NB4 (cell line): ENCODE measurements around the gene CACNA1D.

Experiments used
- DNase-seq: peaks from one replicate; pipeline ENCODE4 v3.0.0; 2010; ENCODE audit warnings: low read depth
- H3K4me3 ChIP-seq: one replicate; pipeline ENCODE4 v1.5.1; 2011; ENCODE audit warnings: mild to moderate bottlenecking, low read depth, low read length, moderate library complexity
- CTCF ChIP-seq: IDR thresholded peaks from one replicate; pipeline ENCODE4 v1.5.1; 2012; ENCODE audit warnings: low read depth, low read length
- MAX ChIP-seq: IDR thresholded peaks from 2 replicates; pipeline ENCODE4 v1.6.1; 2011; ENCODE audit warnings: low read depth, low read length
- MYC ChIP-seq: IDR thresholded peaks from 2 replicates; pipeline ENCODE4 v1.6.1; 2011; ENCODE audit warnings: low read depth, low read length
- POLR2A ChIP-seq: IDR thresholded peaks from 2 replicates; pipeline ENCODE4 v1.6.1; 2011; ENCODE audit warnings: mild to moderate bottlenecking; ENCODE audit not compliant: insufficient read length; ENCODE audit errors: extremely low read depth

Gene CACNA1D

GRCh38 chr3:53525765-53526703 is 31.6 kb downstream of the CACNA1D start:
- no peak for TF ChIP-seq CTCF
- no peak for TF ChIP-seq MYC
- TF ChIP-seq POLR2A, result no peak
- no peak for TF ChIP-seq MAX
- no peak for DNase-seq
- no peak overlapping the region for H3K4me3 ChIP-seq

GRCh38 chr3:53526704-53527055 is 32.3 kb downstream of the CACNA1D start:
- TF ChIP-seq CTCF (no peak), MYC (no peak), POLR2A (no peak), MAX (no peak)
- DNase-seq, result no peak
- no peak overlapping the region for H3K4me3 ChIP-seq

- no peak overlapping the region for H3K4me3 ChIP-seq
- no peak for DNase-seq
- TF ChIP-seq MAX (no peak), CTCF (no peak), POLR2A (no peak), MYC (no peak)
Observed at GRCh38 chr3:53530205-53530604, 35.8 kb downstream of the CACNA1D start.

- H3K4me3 ChIP-seq, result no peak overlapping the region
- TF ChIP-seq MAX, result no peak
- TF ChIP-seq POLR2A, result no peak
- TF ChIP-seq MYC, result no peak
- TF ChIP-seq CTCF, result no peak
- DNase-seq, result no peak
Observed at GRCh38 chr3:53531749-53532148, 37.3 kb downstream of the CACNA1D start.

- H3K4me3 ChIP-seq, result no peak overlapping the region
- DNase-seq, result no peak
- no peak for TF ChIP-seq CTCF
- no peak for TF ChIP-seq POLR2A
- TF ChIP-seq MAX, result no peak
- no peak for TF ChIP-seq MYC
Observed at GRCh38 chr3:53533472-53533871, 39.1 kb downstream of the CACNA1D start.
